Adrenal gland (tissue), 12 donors: ENCODE measurements around the gene KIAA1210. TPM values are rescaled to one million over a fixed set of nuclear protein-coding genes. Genes with fewer than 3 reads are reported as not detected.

Experiments used
- DNase-seq, 7 donors: peaks; one replicate each; pipeline ENCODE4 v3.0.0-alpha.2; 2019 to 2020
- H3K27ac ChIP-seq, 5 donors: fragments of 200-600 bp; sonication (generic) in 4 of 5; 1 replicate in 3 of 5; 2 replicates in 2 of 5; pipeline versions ENCODE4 v1.5.1 to v1.8.0; 2016 to 2020; ENCODE audit warnings: mild to moderate bottlenecking in 1 of 5
- H3K27me3 ChIP-seq: fragments of 200-600 bp; 2 replicates; pipeline ENCODE4 v1.8.0; 2021
- H3K36me3 ChIP-seq, 2 donors: fragments of 200-600 bp; replicated peaks in 1 of 2; 1 replicate in 1 of 2; 2 replicates in 1 of 2; pipeline versions ENCODE4 v1.5.1 to v1.8.0; 2018 to 2022
- H3K4me1 ChIP-seq, 2 donors: fragments of 200-600 bp; replicated peaks in 1 of 2; 1 replicate in 1 of 2; 2 replicates in 1 of 2; pipeline versions ENCODE4 v1.5.1 to v1.8.0; 2018 to 2021
- H3K4me3 ChIP-seq, 4 donors: fragments of 200-600 bp; sonication (generic) in 3 of 4; one replicate each; pipeline ENCODE4 v1.5.1; 2016 to 2018
- H3K9me3 ChIP-seq, 3 donors: fragments of 200-600 bp; sonication (generic) in 1 of 3; replicated peaks in 1 of 3; 1 replicate in 2 of 3; 2 replicates in 1 of 3; pipeline versions ENCODE4 v1.5.1 to v1.8.0; 2016 to 2021
- POLR2A ChIP-seq, 2 donors: fragments of 450-650 bp; IDR thresholded peaks; one replicate each; pipeline ENCODE4 v1.6.1; 2017; ENCODE audit warnings: antibody characterized with exemption in 2 of 2, mild to moderate bottlenecking in 2 of 2, moderate library complexity in 1 of 2
- WGBS, 4 donors: extraction: QIAGEN DNeasy Blood & Tissue Kit in 2 of 4; methylation state at CpG; one replicate each; pipeline versions ENCODE4 v1.1.5 to v1.1.7; 2013 to 2017; 5-methylcytosine and 5-hydroxymethylcytosine counted together
- intact Hi-C, 2 donors: fragments of 100-400 bp; cut with DNase I; formaldehyde crosslinking; loops; one replicate each; pipeline versions ENCODE4 v1.14.1 to v1.15.0; 2022 to 2023
- polyA plus RNA-seq, 3 donors: library from polyadenylated mRNA; stranded (reverse); fragments of 200-250 nt in 2 of 3; fragments of 350-450 nt in 1 of 3; fragmentation: Illumina TruSeq in 1 of 3; extraction: RNeasy Lipid Tissue Mini Kit (QIAGEN cat#74804) in 1 of 3; gene quantifications; one replicate each; pipeline ENCODE4 v1.2.3, GENCODE V29; 2013 to 2014
- total RNA-seq, 9 donors: library from RNA; depleted of rRNA in 4 of 9; stranded (reverse); fragments of >200 nt in 4 of 9; fragments of 120-200 nt in 1 of 9; fragmentation: NEBNext Ultra II Directional in 1 of 9; extraction: Animal tissue kit (Norgen Biotek cat#: 25700) in 1 of 9; gene quantifications; one replicate each; pipeline versions ENCODE4 v1.1.0 to v1.2.4, GENCODE V29; 2013 to 2023
- TF ChIP-seq, protein P1 (sequence below), 6 experiments: fragments of 450-650 bp in 4 of 6; fragments of 200-600 bp in 2 of 6; sonication (generic) in 1 of 6; IDR thresholded peaks; 1 replicate in 5 of 6; 2 replicates in 1 of 6; pipeline versions ENCODE4 v1.5.1 to v1.8.0; 2016 to 2021; ENCODE audit warnings: antibody characterized with exemption in 6 of 6, mild to moderate bottlenecking in 2 of 6, moderate library complexity in 1 of 6
- donor health status: healthy with polysubstance abuse.
- donor health status: Bipolar disorder and iron deficiency.
- donor health status: DM: yes; HTN: yes; CAD: no.
- donor health status: DM: no; HTN: no; CAD: no.
- donor health status: DM: no; HTN: no; CAD: no.
- donor health status: DM: yes; HTN: yes; CAD: no.

The KIAA1210 gene
- total and polyA plus RNA-seq, 12 donors, result 0.56 to 12.9 (median 2.7) TPM

DNA sequence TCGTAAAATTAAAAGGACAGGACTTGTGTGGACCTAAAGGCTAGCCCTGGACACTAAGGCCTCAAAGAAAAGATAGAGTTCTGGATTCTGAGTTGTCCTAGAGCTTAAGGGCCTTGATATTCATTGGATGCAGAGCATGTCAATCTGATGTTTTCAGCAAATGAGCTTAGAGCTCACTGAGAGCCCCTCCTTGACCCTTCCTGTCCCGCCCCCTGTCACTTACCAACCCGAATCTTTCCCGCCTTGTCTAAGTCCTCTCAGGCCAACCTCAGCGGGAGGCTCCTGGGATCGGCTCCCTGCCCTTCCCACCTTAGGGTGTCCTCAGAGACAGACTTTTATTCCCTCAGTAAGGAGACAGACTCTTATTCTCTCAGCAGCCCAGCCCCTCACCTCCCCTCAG is 54.9 kb downstream of the KIAA1210 start, which contains the start of gene CT47C1:
TSS of gene CT47C1 (plus strand) at position 250 of the 400 bp plus-strand sequence. CDS start 233 bp downstream, outside the sequence.
- H3K4me1 ChIP-seq, result no peaks in the 10 kb centered on the region
- H3K27me3 ChIP-seq, result peaks cover 26% of the 10 kb centered on the region
- no peak within 1 kb of the TSS for H3K27ac ChIP-seq
- WGBS, 4 donors, result 82 to 93% (median 86%) methylated on average over 6 of the region's 6 CpGs
- no peak for TF ChIP-seq POLR2A (IDR thresholded peaks at IDR 0.05)
- TF ChIP-seq, protein P1, sequence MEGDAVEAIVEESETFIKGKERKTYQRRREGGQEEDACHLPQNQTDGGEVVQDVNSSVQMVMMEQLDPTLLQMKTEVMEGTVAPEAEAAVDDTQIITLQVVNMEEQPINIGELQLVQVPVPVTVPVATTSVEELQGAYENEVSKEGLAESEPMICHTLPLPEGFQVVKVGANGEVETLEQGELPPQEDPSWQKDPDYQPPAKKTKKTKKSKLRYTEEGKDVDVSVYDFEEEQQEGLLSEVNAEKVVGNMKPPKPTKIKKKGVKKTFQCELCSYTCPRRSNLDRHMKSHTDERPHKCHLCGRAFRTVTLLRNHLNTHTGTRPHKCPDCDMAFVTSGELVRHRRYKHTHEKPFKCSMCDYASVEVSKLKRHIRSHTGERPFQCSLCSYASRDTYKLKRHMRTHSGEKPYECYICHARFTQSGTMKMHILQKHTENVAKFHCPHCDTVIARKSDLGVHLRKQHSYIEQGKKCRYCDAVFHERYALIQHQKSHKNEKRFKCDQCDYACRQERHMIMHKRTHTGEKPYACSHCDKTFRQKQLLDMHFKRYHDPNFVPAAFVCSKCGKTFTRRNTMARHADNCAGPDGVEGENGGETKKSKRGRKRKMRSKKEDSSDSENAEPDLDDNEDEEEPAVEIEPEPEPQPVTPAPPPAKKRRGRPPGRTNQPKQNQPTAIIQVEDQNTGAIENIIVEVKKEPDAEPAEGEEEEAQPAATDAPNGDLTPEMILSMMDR (IDR thresholded peaks at IDR 0.05), result no peak
- H3K36me3 ChIP-seq, result no peaks in the 10 kb centered on the region
- H3K4me3 ChIP-seq, result no peak within 1 kb of the TSS
- DNase-seq, result no peak
- intact Hi-C loops, result loop anchor here in 1 of 2 donors (5.0 kb wide), 1 partner anchor 225 kb away; no protein-coding TSS in a partner anchor
- no peaks in the 10 kb centered on the region for H3K9me3 ChIP-seq

DNA sequence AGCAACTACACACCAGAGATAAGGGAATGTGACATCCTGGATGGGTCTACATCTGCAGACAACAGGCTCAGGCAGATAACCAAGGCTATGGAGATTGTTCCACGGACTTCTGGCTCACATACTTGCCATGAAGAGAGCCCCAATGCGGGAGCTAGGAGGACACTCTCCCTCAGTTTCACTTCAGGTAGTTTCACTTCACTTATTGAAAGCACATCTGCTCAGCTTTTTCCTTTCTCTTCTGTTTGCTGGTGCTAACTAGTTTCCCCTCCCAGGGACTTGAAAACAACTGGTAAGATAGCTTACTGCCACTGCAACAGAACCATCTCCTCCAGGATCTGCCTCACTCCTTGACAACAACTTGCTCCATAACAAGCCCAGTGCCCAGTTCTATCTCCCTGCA is 56.2 kb downstream of the KIAA1210 start:
- Histone ChIP-seq H3K4me1 (no peaks in the 10 kb centered on the region), H3K36me3 (no peaks in the 10 kb centered on the region), H3K27ac (no peak overlapping the region), H3K27me3 (peaks cover 15% of the 10 kb centered on the region), H3K9me3 (no peaks in the 10 kb centered on the region), H3K4me3 (no peak overlapping the region)
- WGBS, 4 donors, result 42 to 85% (median 82%) methylated on average over 2 of the region's 2 CpGs
- intact Hi-C loops, result loop anchor here in 1 of 2 donors (5.0 kb wide), 1 partner anchor 224 kb away; no protein-coding TSS in a partner anchor
- TF ChIP-seq POLR2A (IDR thresholded peaks at IDR 0.05), result no peak
- TF ChIP-seq, protein P1 (IDR thresholded peaks at IDR 0.05), result no peak
- no peak for DNase-seq

DNA sequence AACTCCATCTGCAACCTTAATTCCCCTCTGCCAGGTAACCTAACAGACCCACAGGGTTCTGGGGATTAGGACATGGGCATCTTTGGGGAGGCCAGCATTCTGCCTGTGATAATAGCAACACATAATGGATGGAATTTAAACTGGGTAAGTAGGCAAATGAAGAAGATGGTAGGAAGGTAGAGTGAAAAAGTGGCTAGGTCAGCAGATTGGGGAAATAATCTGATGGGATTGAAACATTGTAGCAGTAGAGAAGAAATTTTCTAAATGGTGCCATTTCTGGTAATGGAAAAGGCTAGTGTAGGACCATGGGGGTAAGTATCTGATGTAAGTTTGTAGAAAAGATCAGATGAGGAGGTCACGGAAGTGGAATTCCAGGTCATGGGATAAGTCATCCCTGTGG is 57.9 kb downstream of the KIAA1210 start:
- Histone ChIP-seq H3K27ac (no peak overlapping the region), H3K27me3 (peaks cover 13% of the 10 kb centered on the region), H3K9me3 (no peaks in the 10 kb centered on the region), H3K4me1 (no peaks in the 10 kb centered on the region), H3K36me3 (no peaks in the 10 kb centered on the region), H3K4me3 (no peak overlapping the region)
- DNase-seq, result no peak
- 76 to 100% (median 94%) methylated on average over 1 of the region's 1 CpG for WGBS, 4 donors
- intact Hi-C loops, result loop anchor here (5.0 kb wide), 2 partner anchors 62 to 222 kb away; no protein-coding TSS in a partner anchor
- no peak for TF ChIP-seq POLR2A (IDR thresholded peaks at IDR 0.05)
- TF ChIP-seq, protein P1 (IDR thresholded peaks at IDR 0.05), result no peak

DNA sequence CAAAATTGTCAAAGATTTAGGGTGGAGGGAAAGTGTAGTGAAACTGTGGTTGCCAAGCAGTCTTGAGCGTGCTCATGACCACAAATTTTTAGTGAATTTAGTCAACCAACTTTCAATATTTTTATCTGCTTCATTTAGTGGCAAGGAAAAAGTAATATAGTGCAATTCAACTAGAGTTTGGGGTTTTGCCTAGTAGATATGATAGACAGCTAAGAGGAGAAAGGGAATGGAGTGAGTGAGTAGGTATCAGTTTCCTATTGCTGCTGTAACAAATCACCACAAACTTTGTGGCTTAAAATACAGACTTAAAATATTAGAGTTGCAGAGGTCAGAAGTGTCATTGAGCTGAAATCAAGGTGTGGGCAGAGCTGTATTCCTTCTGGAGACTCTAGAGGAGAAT is 58.5 kb downstream of the KIAA1210 start:
- no peak overlapping the region for H3K27ac ChIP-seq
- no peaks in the 10 kb centered on the region for H3K36me3 ChIP-seq
- no peak overlapping the region for H3K4me3 ChIP-seq
- TF ChIP-seq, protein P1 (IDR thresholded peaks at IDR 0.05), result no peak
- no peak for TF ChIP-seq POLR2A (IDR thresholded peaks at IDR 0.05)
- H3K27me3 ChIP-seq, result peaks cover 13% of the 10 kb centered on the region
- no peaks in the 10 kb centered on the region for H3K4me1 ChIP-seq
- DNase-seq, result no peak
- no peaks in the 10 kb centered on the region for H3K9me3 ChIP-seq
- WGBS, 4 donors, result 58 to 89% (median 78%) methylated on average over 1 of the region's 1 CpG
- intact Hi-C loops, result loop anchor here in 1 of 2 donors (5.0 kb wide), 2 partner anchors 62 to 222 kb away; no protein-coding TSS in a partner anchor
